Muscle of leg (tissue), 11 donors: ENCODE data around the gene CTNNB1. TPM values are rescaled to one million over a fixed set of nuclear protein-coding genes. Genes with fewer than 3 reads are reported as not detected.

Source experiments
- DNase-seq: peaks from one replicate; pipeline ENCODE4 v3.0.0; 2013
- H3K27ac ChIP-seq: one replicate; pipeline ENCODE4 v1.5.1; 2013; ENCODE audit warnings: mild to moderate bottlenecking, low read length, control low read depth
- H3K27me3 ChIP-seq: one replicate; pipeline ENCODE4 v1.6.1; 2013; ENCODE audit warnings: low read length; ENCODE audit not compliant: control insufficient read depth, insufficient read depth
- H3K36me3 ChIP-seq: one replicate; pipeline ENCODE4 v1.6.1; 2013; ENCODE audit warnings: low read length; ENCODE audit not compliant: control insufficient read depth, insufficient read depth
- H3K4me1 ChIP-seq: one replicate; pipeline ENCODE4 v1.6.1; 2013; ENCODE audit warnings: low read length; ENCODE audit not compliant: control insufficient read depth, insufficient read depth
- H3K4me3 ChIP-seq: one replicate; pipeline ENCODE4 v1.5.1; 2013; ENCODE audit warnings: low read length, control low read depth
- H3K9me3 ChIP-seq: replicated peaks from 2 replicates; pipeline ENCODE4 v1.6.1; 2013; ENCODE audit warnings: low read depth, low read length; ENCODE audit not compliant: control insufficient read depth
- whole genome bisulfite sequencing: methylation state at CpG from one replicate; pipeline ENCODE4 v1.1.5; 2013; ENCODE audit warnings: missing lambda C conversion rate; ENCODE audit not compliant: insufficient coverage; 5-methylcytosine and 5-hydroxymethylcytosine counted together
- polyA plus RNA-seq, 8 donors: library from polyadenylated mRNA; unstranded; fragments of 120-200 nt; gene quantifications; one replicate each; pipeline versions ENCODE4 v1.2.1 to v1.2.3, GENCODE V29; 2013; ENCODE audit warnings: inconsistent platforms in 1 of 8, low replicate concordance in 1 of 8; ENCODE audit not compliant: insufficient read length in 8 of 8, insufficient read depth in 1 of 8
- total RNA-seq: library from RNA; stranded (reverse); fragments of 120-200 nt; gene quantifications from one replicate; pipeline ENCODE4 v1.2.4, GENCODE V29; 2013

Gene CTNNB1
- total and polyA plus RNA-seq, 9 donors, result 272 to 390 (median 327) TPM

DNA sequence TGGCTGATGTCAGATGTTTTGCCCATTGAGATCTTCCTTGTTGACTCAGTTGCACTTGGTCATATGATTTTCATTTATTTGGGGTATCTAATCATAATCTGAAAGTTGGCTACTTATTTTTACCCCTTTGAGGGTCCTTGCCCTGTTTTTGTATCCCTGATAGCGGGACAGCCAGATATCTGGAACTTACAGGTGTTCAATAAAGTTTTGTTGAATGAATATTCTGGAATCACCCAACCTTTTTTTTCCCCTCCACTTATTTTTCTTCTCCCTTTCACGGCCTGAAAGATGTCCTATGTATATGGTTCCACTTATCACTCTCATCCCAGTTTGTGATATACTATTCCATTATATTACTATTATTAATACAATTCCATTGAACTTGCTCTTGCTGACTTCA is 12.8 kb downstream of the CTNNB1 start:
- Histone ChIP-seq H3K4me1 (peaks cover 2% of the 10 kb centered on the region), H3K4me3 (no peak overlapping the region), H3K27ac (no peak overlapping the region), H3K9me3 (no peaks in the 10 kb centered on the region), H3K27me3 (no peaks in the 10 kb centered on the region), H3K36me3 (no peaks in the 10 kb centered on the region)
- WGBS, result no CpG with 5 or more reads among the region's 2 CpGs
- no peak for DNase-seq

DNA sequence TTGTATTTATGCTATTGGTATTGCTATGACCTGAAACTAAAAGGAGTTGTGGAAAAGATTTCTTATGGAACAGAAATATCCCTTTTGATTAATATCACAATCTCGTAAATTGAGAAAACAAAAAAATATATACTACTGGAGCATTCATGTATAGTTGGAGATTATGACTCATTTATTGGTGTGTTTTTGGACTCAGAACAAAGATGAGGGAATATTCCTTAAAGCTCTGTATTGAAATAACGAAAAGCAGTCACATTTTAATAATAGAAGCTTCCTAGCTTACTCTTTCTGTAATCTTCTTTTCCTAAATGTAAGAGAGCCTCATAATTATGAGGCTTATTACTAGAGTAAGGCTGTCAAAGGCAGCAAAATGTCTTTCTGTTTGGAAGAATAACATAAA is 14.3 kb downstream of the CTNNB1 start:
- Histone ChIP-seq H3K4me1 (peaks cover 2% of the 10 kb centered on the region), H3K36me3 (no peaks in the 10 kb centered on the region), H3K27ac (no peak overlapping the region), H3K9me3 (no peaks in the 10 kb centered on the region), H3K4me3 (no peak overlapping the region), H3K27me3 (no peaks in the 10 kb centered on the region)
- DNase-seq, result no peak
- no CpG with 5 or more reads among the region's 2 CpGs for WGBS

DNA sequence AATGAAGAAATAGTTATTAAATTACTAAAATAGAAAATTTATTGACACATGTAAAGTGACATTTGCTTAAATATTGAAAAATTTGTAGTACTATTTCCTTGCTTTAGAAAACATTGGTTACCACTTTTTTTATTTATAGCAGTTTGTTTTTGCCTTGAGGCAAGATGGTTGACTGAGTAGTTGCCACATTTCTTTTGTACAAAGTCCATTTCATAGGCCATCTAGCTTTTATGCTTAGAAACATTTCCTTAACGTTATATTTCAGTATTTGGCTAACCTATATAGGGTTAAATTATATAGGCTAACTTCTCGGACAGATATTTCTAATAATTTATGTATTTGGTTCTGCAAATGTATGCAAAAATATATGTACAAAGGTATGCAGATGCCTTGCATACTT is 17.1 kb downstream of the CTNNB1 start:
- no peak for DNase-seq
- Histone ChIP-seq H3K27me3 (no peaks in the 10 kb centered on the region), H3K36me3 (no peaks in the 10 kb centered on the region), H3K4me1 (peaks cover 4% of the 10 kb centered on the region), H3K9me3 (no peaks in the 10 kb centered on the region), H3K27ac (no peak overlapping the region), H3K4me3 (no peak overlapping the region)
- no CpG with 5 or more reads among the region's 2 CpGs for WGBS

DNA sequence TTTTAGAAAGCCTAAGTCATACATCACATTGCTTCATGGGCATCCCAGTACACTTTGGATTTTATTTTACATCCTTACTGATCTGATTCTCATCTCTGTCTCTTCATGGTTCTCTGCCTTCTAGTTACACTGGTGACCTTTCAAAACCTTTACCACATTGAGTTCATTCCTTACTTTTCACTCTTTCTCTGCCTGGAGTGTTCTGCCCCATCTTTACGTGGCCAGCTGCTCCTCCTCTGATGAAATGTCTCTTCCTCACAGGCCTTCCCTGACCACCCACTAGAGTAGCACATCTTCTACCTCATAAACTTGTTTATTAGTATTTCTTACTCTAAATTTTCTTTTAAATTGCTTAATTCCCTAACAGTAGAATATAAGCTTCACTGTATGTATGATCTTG is 17.7 kb downstream of the CTNNB1 start:
- Histone ChIP-seq H3K36me3 (no peaks in the 10 kb centered on the region), H3K27me3 (no peaks in the 10 kb centered on the region), H3K4me1 (peaks cover 5% of the 10 kb centered on the region), H3K4me3 (no peak overlapping the region), H3K9me3 (no peaks in the 10 kb centered on the region), H3K27ac (no peak overlapping the region)
- no CpG with 5 or more reads among the region's 1 CpG for WGBS
- no peak for DNase-seq

DNA sequence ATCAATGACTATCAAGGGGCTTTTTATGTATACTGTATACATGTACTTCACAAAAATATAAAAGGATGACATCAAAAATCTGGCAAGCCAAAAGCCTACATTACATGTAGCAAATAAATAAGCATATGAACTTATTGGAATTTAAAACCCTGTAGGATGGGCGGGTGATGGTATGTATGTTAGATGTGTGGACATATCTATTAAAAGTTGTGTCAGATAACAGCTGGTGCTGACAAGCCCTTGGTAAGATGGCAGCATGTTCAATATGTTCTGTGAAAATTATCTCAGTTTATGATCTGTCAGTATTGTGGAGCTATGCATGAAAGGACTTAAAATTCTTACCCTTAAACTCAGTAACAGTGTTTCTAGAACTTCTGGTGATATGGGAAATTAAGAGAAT is 20.1 kb downstream of the CTNNB1 start:
- Histone ChIP-seq H3K4me1 (peaks cover 7% of the 10 kb centered on the region), H3K27me3 (no peaks in the 10 kb centered on the region), H3K9me3 (no peaks in the 10 kb centered on the region), H3K4me3 (no peak overlapping the region), H3K27ac (no peak overlapping the region), H3K36me3 (peaks cover 4% of the 10 kb centered on the region)
- DNase-seq, result no peak
- WGBS, result 88% methylated on average over 1 of the region's 1 CpG

DNA sequence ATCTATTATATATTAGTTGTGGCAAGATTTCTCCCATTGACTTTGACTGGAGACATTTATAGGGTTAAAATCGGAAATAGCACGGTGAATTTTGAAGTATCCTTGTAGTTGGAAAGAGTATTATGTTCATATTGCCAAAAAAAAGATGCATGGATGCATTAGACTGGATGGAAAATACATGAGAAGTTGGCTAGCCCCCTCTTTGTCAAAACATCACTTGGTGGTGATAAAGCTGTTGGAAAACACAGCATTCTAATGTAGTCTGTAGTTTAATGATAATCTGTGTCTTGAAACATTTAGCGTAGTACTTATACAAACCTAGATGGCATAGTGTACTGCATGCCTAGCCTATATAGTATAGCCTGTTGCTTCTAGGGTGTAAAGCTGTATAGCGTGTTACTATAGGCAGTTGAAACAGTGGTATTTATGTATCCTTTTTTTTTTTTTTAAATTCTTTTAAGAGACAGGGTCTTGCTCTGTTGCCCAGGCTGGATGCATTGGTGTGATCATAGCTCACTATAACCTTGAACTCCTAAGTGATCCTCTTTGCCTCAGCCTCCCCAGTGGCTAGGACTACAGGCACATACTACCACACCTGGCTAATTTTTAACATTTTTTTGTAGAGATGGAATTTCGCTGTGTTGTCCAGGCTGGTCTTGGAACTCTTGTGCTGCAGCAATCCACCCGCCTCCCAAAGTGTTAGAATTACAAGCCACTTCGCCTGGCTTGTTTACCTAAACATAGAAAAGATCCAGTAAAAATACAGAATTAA is 21.8 kb downstream of the CTNNB1 start:
- DNase-seq, result no peak
- H3K4me1 ChIP-seq, result peaks cover 7% of the 10 kb centered on the region
- H3K27ac ChIP-seq, result no peak overlapping the region
- H3K36me3 ChIP-seq, result peaks cover 20% of the 10 kb centered on the region
- no peaks in the 10 kb centered on the region for H3K27me3 ChIP-seq
- no peaks in the 10 kb centered on the region for H3K9me3 ChIP-seq
- no peak overlapping the region for H3K4me3 ChIP-seq
- WGBS, result 43% methylated on average over 2 of the region's 7 CpGs

DNA sequence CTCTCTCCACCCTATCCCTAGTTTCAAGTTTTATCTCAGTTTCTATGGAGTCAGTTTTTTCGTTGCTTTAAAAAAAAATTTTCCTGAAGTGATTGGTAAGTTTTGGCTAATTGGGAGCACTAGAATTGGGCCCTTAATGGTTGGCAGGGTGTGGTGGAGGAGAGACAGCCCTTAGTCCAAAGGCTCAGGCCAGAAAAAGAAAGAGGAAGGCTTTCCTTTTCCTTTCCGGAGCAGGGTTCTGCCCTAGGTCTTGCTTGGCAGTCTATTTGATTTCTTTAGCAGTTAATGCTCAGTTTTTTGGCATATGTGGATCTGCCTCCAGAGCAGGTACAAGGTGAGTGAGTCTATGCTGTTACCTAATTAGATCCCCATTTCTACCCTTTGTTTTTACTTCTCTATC is 22.7 kb downstream of the CTNNB1 start:
- Histone ChIP-seq H3K27ac (peak overlapping the region; percentile 37), H3K36me3 (peaks cover 28% of the 10 kb centered on the region), H3K4me3 (no peak overlapping the region), H3K9me3 (no peaks in the 10 kb centered on the region), H3K27me3 (no peaks in the 10 kb centered on the region), H3K4me1 (peaks cover 7% of the 10 kb centered on the region)
- no peak for DNase-seq
- no CpG with 5 or more reads among the region's 2 CpGs for WGBS

DNA sequence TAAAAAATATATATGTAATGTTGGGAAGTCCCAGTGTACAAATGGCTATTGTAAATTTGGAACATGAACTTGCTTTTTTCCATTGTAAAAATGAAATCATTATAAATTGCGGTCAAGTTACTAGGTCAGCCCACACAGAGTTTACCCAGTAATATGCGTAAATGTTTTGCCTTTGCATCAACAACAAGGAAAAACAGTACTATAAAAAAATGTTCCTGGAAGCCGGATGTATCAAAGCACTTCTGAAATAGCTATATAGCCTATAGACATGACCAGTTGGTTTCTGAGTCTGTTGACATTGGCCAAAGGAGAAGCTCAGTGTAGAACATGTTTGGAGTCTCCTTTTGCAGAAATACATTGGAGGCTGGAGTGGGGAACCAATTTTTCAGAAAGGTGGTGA is 23.2 kb downstream of the CTNNB1 start:
- DNase-seq, result peak; percentile 56
- Histone ChIP-seq H3K4me3 (no peak overlapping the region), H3K27me3 (no peaks in the 10 kb centered on the region), H3K36me3 (peaks cover 29% of the 10 kb centered on the region), H3K4me1 (peaks cover 7% of the 10 kb centered on the region), H3K27ac (no peak overlapping the region), H3K9me3 (no peaks in the 10 kb centered on the region)
- no CpG with 5 or more reads among the region's 3 CpGs for WGBS

DNA sequence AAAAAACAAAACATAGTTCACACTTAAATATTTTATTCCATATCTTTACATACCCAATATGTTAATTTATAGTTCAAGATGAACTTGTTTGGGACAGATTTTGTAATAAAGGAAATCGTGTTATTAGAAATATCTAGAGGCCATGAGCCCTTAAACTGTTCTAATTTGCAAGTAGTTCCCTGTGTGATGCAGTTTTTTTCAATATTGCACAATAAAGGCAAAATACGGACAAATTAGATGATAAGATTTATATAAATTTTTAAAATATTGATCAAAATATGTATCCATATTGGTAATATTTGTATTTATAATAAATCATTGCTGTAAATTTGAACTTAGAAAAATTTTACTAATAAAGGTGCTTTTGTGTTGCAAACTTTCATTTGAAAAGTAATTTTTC is 23.8 kb downstream of the CTNNB1 start:
- no peak overlapping the region for H3K4me3 ChIP-seq
- H3K27ac ChIP-seq, result no peak overlapping the region
- peaks cover 34% of the 10 kb centered on the region for H3K36me3 ChIP-seq
- no peaks in the 10 kb centered on the region for H3K9me3 ChIP-seq
- WGBS, result no CpG with 5 or more reads among the region's 2 CpGs
- DNase-seq, result no peak
- no peaks in the 10 kb centered on the region for H3K27me3 ChIP-seq
- H3K4me1 ChIP-seq, result peaks cover 7% of the 10 kb centered on the region

DNA sequence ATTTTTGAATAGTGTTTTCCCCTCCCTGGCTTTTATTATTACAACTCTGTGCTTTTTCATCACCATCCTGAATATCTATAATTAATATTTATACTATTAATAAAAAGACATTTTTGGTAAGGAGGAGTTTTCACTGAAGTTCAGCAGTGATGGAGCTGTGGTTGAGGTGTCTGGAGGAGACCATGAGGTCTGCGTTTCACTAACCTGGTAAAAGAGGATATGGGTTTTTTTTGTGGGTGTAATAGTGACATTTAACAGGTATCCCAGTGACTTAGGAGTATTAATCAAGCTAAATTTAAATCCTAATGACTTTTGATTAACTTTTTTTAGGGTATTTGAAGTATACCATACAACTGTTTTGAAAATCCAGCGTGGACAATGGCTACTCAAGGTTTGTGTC is 24.4 kb downstream of the CTNNB1 start:
- DNase-seq, result no peak
- H3K27ac ChIP-seq, result no peak overlapping the region
- H3K4me3 ChIP-seq, result no peak overlapping the region
- 60% methylated on average over 1 of the region's 2 CpGs for WGBS
- H3K4me1 ChIP-seq, result peaks cover 7% of the 10 kb centered on the region
- H3K9me3 ChIP-seq, result no peaks in the 10 kb centered on the region
- no peaks in the 10 kb centered on the region for H3K27me3 ChIP-seq
- H3K36me3 ChIP-seq, result peaks cover 38% of the 10 kb centered on the region
